Coronary artery (tissue), 2 donors: Measurements from ENCODE around the gene SLC43A3.
"Not testable (repeated sequence)": the region's sequence is repeated elsewhere in the genome, so short reads cannot be mapped to it uniquely, and the experiment has no call there.

Experiments
- DNase-seq: peaks from one replicate; pipeline ENCODE4 v3.0.0-alpha.2; 2017; ENCODE audit warnings: low spot score
- H3K27ac ChIP-seq, 2 donors: fragments of 200-600 bp; sonication (generic); one replicate each; pipeline ENCODE4 v1.5.1; 2016 to 2019
- H3K4me3 ChIP-seq: fragments of 200-600 bp; sonication (generic); 2 replicates; pipeline ENCODE4 v1.5.1; 2016; ENCODE audit warnings: mild to moderate bottlenecking, moderate library complexity
- CTCF ChIP-seq: fragments of 200-600 bp; sonication (generic); IDR thresholded peaks from one replicate; pipeline ENCODE4 v1.5.1; 2019; ENCODE audit warnings: antibody characterized with exemption

Gene SLC43A3

DNA sequence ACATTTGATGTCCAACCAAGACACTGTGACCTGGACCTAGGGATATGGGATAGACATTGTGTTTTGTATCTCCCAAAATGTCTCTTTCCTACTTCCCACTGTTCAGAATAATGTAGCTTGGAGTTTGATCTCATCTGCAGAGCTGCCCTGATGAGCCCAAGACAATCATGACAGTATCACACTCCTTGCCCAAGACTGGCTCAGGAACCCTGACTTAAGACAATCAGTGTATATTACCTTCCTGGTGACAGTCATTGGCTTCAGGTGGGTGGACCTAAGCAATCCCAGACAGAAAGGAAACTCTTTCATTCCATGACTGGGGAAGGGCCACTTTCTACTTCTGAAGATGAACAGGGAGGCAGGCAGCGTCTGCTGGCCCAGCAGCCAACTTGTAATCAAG lies 19.1 kb upstream of the SLC43A3 start:
- Histone ChIP-seq H3K4me3 (no peak overlapping the region), H3K27ac (no peak overlapping the region)
- TF ChIP-seq CTCF: no peak
- no peak for DNase-seq

GRCh38 chr11:57445122-57445394 lies 18.1 kb upstream of the SLC43A3 start:
- not testable (repeated sequence) for H3K4me3 ChIP-seq, H3K27ac ChIP-seq, DNase-seq

GRCh38 chr11:57444362-57445121 lies 17.6 kb upstream of the SLC43A3 start:
- no peak overlapping the region for H3K4me3 ChIP-seq
- DNase-seq: no peak
- TF ChIP-seq CTCF: no peak
- no peak overlapping the region for H3K27ac ChIP-seq

GRCh38 chr11:57440744-57441414 lies 14.0 kb upstream of the SLC43A3 start:
- H3K27ac ChIP-seq: no peak overlapping the region
- TF ChIP-seq CTCF: no peak
- DNase-seq: no peak

DNA sequence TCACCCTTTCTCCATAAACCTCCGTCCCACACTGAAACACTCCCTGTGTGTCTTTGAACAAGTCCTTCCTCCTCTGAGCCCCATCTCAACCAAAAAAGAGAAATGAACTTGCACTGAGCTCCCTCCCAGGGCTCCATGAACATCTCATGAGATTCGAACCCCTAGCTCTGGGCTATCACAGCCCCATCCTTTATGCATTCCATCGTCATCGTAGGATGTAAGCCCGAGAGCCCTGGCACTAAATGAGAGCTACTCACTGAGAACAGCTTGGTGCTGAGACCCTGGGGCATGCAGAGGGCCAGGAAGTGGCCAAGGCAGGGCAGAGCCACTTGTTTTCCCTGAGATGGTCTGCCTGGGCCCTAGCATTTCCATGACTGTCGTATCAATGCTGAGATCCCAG lies 12.9 kb upstream of the SLC43A3 start:
- Histone ChIP-seq H3K27ac (no peak overlapping the region), H3K4me3 (no peak overlapping the region)
- TF ChIP-seq CTCF: no peak
- DNase-seq: no peak

More at GRCh38 chr11:57440744-57441414, 14.0 kb upstream of the SLC43A3 start:
- no peak overlapping the region for H3K4me3 ChIP-seq

GRCh38 chr11:57438345-57439285 lies 11.7 kb upstream of the SLC43A3 start:
- Histone ChIP-seq H3K4me3 (no peak overlapping the region), H3K27ac (no peak overlapping the region)
- no peak for DNase-seq
- TF ChIP-seq CTCF: no peak

DNA sequence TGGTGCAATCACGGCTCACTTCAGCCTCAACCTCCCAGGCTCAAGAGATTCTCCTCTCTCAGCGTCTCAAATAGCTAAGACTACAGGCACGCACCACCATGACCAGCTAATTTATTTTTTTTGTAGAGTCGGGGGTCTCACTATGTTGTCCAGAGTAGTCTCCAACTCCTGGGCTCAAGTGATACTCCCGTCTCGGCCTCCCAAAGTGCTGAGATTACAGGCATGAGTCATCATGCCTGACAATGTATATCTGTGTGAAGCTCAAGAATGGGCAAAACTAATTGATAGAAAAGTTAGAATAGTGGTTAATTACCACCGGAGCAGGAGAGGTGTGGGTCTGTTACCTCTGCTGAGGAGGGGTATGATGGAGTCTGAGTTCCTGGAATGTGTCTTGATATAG lies 9.1 kb upstream of the SLC43A3 start:
- Histone ChIP-seq H3K4me3 (no peak overlapping the region), H3K27ac (no peak overlapping the region)
- no peak for DNase-seq
- TF ChIP-seq CTCF: no peak
